Measurements from ENCODE around the gene SGPL1.
A peak's percentile ranks its signal among the peaks of the same experiment; 100 is the strongest.
"Not testable (repeated sequence)": the region's sequence is repeated elsewhere in the genome, so short reads cannot be mapped to it uniquely, and the experiment has no call there.

Gene SGPL1

DNA sequence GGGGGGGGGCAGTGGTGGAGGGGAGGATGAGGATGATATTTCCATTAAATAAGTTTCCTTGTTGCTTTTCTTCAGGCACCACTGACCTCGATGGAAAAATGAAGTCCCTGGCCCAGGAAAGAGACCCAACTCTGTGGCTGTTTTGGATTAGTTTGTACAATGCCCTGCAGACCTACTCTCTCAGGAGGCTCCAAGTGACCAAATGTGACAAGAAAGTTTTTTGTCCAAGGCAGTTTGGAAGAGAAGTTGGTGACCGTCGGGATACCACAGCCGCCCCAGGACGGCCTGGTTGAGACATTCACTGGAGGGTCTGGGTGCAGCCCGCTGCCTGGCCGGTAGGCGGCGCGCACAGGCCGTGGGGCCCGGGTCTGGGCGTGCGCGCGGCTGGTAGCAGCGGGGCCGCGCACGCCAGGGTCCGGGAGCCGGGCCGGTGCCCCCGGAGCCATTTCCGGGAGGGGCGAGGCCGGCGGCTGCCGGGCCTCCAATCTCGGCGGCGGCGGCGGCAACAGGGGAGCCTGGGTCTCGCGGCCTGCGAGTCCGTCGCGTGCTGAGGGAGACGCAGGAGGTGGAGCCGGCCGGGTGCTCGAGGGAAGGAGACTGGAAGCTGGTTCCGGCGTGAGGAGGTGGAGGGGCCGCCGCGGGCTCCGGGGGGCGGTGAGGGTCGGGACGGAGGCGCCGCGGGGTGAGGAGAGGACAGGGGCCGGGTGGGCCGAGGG, at the start of gene SGPL1:
SGPL1 (plus strand) TSS at position 445 of the 716 bp plus-strand sequence. CDS start 906 bp downstream, outside the sequence.
- TF ChIP-seq, protein P1, sequence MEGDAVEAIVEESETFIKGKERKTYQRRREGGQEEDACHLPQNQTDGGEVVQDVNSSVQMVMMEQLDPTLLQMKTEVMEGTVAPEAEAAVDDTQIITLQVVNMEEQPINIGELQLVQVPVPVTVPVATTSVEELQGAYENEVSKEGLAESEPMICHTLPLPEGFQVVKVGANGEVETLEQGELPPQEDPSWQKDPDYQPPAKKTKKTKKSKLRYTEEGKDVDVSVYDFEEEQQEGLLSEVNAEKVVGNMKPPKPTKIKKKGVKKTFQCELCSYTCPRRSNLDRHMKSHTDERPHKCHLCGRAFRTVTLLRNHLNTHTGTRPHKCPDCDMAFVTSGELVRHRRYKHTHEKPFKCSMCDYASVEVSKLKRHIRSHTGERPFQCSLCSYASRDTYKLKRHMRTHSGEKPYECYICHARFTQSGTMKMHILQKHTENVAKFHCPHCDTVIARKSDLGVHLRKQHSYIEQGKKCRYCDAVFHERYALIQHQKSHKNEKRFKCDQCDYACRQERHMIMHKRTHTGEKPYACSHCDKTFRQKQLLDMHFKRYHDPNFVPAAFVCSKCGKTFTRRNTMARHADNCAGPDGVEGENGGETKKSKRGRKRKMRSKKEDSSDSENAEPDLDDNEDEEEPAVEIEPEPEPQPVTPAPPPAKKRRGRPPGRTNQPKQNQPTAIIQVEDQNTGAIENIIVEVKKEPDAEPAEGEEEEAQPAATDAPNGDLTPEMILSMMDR (IDR thresholded peaks at IDR 0.05; ENCODE audit: low read depth, low read length) = peak; percentile 95

DNA sequence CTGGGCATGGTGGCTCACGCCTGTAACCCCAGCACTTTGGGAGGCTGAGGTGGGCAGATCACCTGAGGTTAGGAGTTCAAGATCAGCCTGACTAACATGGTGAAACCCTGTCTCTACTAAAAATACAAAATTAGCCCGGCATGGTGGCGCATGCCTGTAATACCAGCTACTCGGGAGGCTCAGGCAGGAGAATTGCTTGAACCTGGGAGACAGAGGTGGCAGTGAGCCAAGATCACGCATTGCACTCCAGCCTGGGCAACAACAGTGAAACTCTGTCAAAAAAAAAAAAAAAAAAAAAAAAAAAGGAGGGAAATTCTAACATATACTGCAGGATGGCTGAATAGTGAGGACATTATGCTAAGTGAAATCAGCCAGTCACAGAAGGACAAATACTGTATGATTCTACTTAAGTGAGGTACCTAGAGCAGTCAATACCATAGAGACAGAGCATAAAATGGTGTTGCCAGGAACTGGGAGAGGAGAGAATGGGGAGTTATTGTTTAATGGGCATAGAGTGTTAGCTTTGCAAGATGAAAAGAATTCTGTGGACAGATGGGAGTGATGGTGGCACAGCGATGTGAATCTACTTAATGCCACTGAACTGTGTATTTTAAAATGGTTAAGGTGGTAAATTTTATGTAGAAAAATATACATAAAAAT, 47.6 kb upstream of the SGPL1 start:
- H3K4me3 ChIP-seq (ENCODE audit: low read depth, low read length) = not testable (repeated sequence)

More for the DNA sequence above, at the start of gene SGPL1:
- peak within 1 kb of the TSS; percentile 70 for H3K4me3 ChIP-seq (ENCODE audit: low read depth, low read length)

GRCh38 chr10:70769121-70769520, 46.6 kb upstream of the SGPL1 start:
- no peak overlapping the region for H3K4me3 ChIP-seq (ENCODE audit: low read depth, low read length)
- TF ChIP-seq, protein P1 (IDR thresholded peaks at IDR 0.05; ENCODE audit: low read depth, low read length) = no peak

DNA sequence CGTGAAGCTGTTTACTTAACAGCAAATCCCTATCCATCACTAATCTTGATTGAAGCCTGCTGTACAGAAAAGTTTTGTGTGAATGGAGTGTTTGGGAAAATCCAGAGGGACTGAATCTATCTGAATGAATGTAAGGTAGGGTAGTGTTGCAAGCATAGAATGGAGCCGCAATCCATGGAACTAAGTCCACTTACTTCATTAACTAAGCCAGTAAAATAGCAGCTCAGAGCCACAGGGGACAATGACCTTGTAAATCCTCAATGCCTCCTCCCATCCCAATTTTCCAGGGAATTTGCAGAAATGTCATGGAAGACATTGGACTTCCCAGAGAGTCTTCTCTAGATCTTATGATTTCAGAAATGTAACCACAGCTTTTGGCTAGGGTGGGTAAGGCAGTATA, 45.7 kb upstream of the SGPL1 start:
- TF ChIP-seq, protein P1 (IDR thresholded peaks at IDR 0.05; ENCODE audit: low read depth, low read length) = no peak

DNA sequence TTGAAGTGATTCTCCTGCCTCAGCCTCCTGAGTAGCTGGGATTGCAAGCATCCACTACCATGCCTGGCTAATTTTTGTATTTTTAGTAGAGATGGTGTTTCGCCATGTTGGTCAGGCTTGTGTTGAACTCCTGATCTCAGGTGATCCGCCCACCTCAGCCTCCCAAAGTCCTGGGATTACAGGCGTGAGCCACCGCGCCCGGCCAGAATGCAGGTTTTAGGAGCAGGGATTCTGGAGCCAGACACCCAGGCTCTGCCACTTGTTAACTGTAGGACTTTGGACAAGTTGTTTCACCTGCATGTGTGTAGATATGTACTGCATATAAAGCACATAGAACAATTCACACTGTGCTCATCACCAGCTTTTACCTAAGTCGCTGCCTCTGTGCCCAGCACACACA, 45.2 kb upstream of the SGPL1 start:
- H3K4me3 ChIP-seq (ENCODE audit: low read depth, low read length) = not testable (repeated sequence)

More for the DNA sequence above, 45.7 kb upstream of the SGPL1 start:
- H3K4me3 ChIP-seq (ENCODE audit: low read depth, low read length) = no peak overlapping the region

- H3K4me3 ChIP-seq (ENCODE audit: low read depth, low read length) = no peak overlapping the region
- TF ChIP-seq, protein P1 (IDR thresholded peaks at IDR 0.05; ENCODE audit: low read depth, low read length) = no peak
Measured at GRCh38 chr10:70771311-70772194, 44.2 kb upstream of the SGPL1 start.

DNA sequence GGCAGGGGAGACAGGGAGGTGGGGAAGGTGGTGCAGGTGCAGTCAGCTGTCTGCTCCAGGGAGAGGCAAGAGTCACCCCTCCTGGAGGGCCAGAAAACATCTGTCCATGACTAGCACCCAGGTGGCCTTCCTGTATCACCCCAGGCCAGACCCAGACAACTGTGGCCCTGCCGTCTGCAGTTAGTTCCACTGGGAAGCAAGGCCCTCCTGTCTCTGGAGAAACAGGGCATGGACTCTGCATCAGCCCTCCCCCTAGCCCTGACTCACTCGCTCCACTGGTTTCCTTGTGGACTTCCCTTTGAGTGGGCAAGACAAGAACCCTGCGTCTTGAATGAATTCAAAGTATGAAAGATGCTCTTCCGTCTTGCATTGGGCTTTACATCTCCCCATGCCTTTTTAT, 43.1 kb upstream of the SGPL1 start:
- no peak overlapping the region for H3K4me3 ChIP-seq (ENCODE audit: low read depth, low read length)
- TF ChIP-seq, protein P1 (IDR thresholded peaks at IDR 0.05; ENCODE audit: low read depth, low read length) = no peak

GRCh38 chr10:70773461-70773860, 42.3 kb upstream of the SGPL1 start:
- no peak overlapping the region for H3K4me3 ChIP-seq (ENCODE audit: low read depth, low read length)
- TF ChIP-seq, protein P1 (IDR thresholded peaks at IDR 0.05; ENCODE audit: low read depth, low read length) = no peak

Data from WI38 (cell line).